Measurements from ENCODE around the gene CAPN1.
"Not testable (repeated sequence)": the region's sequence is repeated elsewhere in the genome, so short reads cannot be mapped to it uniquely, and the experiment has no call there.

The CAPN1 gene

DNA sequence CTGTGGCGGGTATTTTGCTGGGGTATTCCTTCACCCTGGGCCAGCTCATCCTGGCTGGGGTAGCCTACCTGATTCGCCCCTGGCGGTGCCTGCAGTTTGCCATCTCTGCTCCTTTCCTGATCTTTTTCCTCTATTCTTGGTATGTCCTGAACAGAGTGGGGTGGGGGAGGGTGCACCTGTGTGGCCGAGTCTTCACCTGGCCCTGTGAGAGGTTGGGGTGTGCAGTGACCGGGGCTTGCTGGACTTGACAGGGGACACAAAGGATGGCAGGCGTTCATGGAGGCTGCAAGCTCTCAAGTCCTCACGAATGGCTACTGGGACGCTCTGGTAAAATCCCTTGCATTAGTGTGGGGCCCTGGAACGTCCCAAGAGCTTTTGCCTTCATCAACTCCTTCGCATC, 39.3 kb downstream of the CAPN1 start:
- DNase-seq, result no peak

DNA sequence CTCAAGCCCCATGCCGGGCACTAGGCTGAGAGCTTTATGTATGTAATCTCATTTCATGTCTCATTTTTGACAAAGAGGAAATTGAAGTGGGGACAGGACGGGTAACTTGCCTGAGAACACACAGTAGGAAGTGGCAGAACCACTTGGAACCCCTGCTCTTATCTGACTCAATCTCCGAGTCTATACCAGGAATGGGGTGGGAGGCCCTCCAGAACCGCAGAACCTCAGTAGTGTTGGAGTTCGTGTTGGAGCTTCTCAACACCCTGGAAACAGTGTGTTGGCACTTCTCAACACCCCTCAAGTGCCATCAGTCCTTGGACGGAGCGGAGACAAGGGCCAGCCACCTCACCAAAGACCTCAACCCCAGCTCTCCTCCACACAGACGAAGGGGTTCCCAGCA, 41.3 kb downstream of the CAPN1 start:
- DNase-seq, result no peak

DNA sequence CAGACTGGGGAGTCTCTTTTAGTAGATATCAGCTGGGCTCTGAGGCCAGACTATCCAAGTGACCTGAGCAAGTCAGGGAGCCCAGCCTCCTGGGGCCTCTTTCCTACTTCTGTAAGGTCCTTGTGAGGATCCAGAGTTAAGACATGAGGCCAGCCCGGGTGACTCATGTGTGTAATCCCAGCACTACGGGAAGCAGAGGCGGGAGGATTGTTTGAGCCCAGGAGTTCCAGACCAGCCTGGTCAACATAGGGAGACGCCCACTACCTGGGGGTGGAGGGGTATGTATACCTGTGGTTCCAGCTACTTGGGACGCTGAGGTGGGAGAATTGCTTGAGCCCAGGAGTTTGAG, 43.2 kb downstream of the CAPN1 start:
- no peak for DNase-seq

DNA sequence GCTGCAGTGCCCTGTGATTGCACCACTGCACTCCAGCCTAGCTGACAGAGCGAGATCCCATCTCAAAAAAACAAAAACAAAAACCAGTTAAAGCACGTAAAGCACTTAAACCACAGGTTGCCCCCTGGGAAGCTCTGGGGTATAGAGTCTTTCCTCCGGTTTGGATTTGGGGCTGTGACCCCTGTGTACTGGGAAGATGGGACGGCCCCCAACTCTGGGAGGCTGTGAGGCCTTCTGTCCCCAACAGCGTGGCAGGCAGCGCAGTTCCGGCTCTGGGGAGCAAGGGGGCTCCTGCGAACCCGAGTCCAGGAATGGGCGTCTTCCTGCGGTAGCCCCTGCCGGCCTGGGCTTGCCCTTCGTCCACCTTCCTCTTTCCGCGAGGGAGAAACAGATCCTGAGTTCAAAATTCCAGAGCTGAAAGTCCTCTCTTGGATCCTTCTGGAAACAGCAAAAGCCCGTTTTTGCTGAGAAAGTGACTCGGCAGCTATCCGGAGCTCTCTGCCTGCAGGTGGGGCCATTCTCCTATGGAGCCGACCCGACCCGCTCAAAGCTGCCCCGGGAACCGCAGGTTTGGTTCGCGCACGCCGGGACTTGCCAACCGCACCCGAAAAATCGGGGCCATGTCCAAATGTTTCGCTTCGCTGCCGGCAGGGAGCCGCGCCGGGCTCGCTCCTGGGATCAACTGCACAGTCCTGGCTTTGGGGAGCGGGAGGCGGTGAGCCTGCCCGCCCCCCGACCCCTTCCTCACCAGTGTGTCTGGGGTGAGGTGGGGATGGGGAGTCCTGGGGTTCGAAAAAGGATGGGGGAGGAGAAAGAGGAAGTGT, 43.8 kb downstream of the CAPN1 start:
- no peak for DNase-seq

DNA sequence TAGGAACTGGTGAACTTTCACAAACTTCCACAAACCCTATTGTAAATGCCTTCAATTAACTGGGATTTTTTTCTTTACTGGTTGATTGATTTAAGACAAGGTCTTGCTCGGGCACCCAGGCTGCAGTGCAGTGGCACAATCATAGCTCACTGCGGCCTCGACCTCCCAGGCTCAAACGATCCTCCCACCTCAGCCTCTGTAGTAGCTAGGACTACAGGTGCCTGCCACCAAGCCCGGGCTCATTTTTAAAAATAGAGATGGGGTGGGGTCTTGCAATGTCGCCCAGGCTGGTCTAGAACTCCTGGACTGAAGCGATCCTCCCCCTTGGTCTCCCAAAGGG, 44.3 kb downstream of the CAPN1 start:
- DNase-seq, result no peak

DNA sequence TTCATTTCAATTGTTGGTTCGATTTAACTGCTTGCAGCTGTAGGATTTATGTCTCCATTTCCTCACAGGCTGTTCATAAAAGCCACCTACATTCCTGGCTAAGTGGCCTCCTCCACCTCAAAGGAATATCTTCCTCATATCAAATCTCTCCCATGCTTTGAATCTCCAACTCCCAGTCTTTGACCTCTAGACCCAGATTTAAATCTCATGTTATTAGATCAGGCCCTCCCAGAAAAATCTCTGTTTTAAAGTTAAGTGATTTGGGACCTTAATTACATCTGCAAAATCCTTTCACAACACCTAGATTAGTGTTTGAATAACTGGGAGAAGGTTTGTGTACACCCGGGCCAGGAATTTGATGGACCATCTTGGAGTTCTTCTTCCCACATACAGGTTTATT, 46.2 kb downstream of the CAPN1 start:
- no peak for DNase-seq

DNA sequence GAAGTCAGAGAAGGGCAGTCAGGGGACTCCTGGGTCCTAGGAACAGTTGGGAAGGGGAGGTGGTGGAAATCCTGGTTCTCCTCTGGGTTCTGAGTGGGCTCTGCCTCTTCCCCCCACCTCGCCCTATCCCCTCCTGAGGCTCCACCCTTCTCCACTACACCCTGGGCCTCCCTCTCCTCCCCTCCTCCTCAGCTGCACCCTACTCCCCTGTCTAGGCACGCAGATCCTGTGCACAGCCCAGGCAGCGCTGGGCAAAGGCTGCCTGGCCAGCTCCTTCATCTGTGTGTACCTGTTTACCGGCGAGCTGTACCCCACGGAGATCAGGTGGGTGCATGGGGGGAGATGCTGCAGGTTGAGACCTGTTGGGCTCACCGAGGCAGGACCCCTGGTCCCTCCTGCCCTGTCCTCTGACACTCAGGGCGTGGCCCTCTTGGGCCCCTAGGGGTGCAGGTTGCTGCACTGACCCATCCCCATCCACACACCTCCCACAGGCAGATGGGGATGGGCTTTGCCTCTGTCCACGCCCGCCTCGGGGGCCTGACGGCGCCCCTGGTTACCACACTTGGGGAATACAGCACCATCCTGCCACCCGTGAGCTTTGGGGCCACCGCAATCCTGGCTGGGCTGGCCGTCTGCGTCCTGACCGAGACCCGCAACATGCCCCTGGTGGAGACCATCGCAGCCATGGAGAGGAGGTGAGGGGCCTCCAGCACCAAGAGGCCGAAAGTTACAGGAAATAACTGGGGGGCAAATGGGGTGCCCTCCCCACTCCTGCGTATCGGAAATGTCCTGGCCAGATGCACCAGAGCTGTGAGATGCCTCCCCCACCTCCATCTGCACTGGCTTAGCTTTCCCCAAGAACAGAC, 54.7 kb downstream of the CAPN1 start:
- no peak for DNase-seq

DNA sequence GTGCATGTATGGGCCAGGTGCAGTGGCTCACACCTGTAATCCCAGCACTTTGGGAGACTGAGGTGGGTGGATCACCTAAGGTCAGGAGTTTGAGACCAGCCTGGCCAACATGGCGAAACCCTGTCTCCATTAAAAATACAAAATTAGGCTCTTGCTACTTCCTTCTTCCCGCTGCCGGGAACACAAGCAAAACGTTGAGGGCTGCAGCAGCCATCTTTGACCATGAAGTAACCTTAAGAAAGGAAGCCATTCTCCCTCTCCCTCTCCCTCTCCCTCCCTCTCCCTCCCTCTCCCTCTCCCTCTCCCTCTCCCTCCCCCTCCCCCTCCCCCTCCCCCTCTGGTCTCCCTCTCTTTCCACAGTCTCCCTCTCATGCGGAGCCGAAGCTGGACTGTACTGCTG, 56.6 kb downstream of the CAPN1 start:
- DNase-seq, result not testable (repeated sequence)

DNA sequence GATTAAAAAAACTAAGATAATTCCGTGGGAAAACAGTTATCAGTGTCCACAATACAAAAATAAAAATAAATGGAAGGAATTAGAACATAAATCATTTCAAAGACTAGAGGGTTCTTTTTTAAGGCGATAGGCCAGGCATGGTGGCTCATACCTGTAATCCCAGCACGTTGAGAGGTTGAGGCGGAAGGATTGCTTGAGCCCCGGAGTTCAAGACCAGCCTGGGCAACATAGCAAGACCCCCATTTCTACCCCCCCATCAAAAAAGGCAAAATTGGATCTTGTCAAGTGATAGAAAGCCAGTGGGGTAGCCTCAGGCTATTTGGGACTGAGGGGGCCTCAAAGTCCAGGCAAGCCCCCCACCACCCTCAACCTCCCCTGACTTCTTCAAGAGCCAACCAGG, 59.4 kb downstream of the CAPN1 start:
- no peak for DNase-seq

DNA sequence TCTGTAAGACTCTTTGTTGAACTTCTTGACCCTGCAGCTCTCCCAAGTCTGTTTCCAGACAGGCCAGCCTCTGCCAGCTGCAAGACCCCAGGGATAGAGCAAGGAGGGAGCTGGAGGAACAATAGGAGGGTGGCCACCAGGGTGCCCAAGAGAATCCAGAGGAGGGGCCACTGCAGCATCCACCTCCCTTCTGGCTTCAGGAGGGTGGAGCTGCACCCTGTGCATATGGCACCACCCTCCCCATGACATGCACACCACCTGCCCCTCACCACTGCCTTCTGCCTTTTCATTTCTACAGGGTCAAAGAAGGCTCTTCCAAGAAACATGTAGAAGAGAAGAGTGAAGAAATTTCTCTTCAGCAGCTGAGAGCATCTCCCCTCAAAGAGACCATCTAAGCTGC, 60.0 kb downstream of the CAPN1 start:
- no peak for DNase-seq

DNA sequence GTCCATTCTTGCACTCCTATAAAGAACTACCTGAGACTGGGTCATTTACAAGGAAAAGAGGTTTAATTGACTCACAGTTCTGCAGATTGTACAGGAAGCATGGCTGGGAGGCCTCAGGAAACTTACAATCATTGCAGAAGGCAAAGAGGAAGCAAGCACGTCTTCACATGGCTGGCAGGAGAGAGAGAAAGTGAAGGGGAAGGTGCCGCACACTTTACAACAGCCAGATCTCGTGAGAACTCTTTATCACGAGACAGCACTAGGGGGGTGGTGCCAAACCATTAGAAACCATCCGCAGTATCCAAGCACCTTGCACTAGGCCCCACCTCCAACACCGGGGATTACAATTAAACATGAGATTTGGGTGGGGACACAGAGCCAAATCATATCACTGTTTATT, 60.7 kb downstream of the CAPN1 start:
- no peak for DNase-seq

DNA sequence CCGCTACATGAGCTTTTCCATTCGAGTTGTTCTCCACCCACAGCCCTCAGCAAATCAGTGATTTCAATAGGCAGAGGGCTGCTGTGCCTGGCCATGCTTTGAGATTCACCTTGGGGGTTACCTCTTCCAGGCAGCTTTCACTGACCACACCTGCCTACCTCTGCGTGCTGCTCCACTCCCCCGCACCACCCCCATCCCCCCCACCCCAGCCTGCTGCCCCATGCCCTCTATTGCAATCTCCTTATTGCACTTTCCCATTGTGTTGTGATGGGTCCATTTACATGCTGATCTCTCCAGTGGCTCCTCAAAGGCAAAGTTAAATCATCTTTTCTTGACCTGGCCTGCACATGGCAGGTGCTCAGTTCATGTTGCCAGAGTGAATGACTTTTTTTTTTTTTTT, 62.1 kb downstream of the CAPN1 start:
- no peak for DNase-seq

DNA sequence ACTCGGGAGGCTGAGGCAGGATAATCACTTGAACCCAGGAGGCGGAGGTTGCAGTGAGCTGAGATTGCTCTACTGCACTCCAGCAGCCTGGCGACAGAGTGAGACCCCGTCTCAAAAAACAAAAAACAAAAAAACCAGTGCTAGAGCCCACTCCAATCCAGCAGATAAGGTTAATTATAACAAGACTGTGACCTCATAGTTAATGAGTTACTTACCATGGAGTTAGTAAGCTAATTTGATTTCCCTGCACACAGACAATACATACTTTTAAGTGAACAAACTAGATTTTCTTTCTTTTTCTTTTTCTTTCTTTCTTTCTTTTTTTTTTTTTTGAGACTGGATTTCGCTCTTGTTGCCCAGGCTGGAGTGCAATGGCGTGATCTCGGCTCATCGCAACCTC, 63.3 kb downstream of the CAPN1 start:
- DNase-seq, result not testable (repeated sequence)

DNA sequence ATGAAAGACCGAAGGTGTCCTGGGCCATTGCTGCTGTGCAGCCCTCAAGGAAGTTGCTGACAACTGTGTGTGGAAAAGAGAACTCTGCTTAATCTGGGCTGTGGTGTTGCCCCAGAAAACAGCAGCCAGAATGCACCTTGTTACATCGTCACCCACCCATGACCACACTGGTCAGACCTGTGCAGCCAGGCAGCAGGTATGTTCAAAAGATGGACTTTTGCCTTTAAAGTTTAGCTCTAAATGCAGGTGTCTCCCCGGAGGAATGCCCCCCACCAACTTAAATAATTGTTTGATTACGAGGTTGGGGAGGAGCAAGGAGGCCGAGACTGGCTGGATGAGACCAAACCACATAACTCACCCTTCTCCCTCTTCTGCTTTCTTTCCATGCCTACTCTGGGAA, 64.8 kb downstream of the CAPN1 start:
- no peak for DNase-seq

DNA sequence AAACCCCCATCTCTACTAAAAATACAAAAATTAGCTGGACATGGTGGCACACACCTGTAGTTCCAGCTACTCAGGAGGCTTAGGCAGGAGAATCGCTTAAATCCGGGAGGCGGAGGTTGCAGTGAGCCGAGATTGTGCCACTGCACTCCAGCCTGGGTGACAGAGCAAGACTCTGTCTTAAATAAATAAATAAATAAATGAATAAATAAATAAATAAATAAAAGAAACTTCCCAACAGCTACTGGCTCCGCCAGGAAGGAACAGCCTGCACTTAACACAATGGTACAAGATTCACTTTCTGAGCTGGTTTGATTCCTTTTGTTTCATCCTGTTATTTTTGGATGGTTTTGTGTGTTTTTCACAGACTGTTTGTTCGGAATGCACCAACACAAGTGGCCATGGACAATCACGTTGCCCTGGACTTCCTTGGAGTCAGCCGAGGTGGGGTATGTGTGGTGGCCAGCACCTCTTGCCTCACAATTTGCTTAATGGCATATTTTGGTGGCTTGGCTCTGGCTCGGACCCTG, 66.5 kb downstream of the CAPN1 start:
- DNase-seq, result not testable (repeated sequence)

DNA sequence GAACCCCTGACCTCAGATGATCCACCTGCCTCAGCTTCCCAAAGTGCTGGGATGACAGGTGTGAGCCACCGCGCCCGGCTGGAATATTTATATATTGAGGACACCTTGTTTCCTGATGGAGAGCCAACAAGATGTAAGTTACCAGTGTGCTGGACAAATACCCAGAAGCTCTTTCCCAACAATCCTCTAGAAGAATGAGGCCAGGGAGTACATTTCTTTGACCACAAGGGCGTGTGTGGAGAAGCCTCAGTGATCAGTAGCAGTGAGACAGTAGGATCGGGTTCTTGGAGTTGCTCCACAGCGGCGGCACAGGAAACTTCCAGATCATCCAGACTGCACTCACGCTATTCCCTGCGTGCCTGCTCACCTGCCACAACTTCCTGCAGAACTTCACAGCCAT, 69.7 kb downstream of the CAPN1 start:
- no peak for DNase-seq

DNA sequence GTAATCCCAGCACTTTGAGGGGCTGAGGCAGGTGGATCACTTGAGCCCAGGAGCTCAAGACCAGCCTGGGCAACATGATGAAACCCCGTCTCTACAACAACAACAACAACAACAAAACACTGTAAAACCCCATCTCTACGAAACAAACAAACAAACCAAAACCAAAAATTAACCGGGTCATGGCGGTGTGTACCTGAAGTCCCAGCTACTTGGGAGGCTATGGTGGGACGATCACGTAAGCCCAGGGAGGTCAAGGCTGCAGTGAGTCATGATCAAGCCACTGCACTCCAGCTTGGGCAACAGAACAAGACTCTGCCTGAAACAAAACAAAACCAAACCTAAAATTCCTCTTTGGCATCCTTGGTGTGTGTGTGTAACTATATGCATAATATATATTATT, 73.0 kb downstream of the CAPN1 start:
- no peak for DNase-seq

DNA sequence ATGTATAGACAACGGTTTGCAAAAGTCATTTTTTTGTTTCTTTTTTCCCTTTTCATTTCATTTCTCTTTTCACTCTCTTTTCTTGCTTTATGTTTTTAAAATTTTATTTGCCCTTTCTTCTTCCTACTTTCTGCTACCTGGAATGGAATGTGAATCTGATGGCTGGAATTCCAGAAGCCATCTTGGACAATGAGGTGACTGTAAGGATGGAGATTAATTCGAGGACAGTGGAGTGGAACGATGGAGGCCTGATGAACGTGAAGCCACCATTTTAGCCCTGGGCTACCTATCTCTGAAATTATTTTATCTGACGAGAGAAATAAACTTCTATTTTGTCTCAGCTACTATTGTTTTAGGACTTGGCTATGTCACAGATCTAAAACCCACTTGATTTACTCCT, 77.3 kb downstream of the CAPN1 start:
- DNase-seq, result no peak

DNA sequence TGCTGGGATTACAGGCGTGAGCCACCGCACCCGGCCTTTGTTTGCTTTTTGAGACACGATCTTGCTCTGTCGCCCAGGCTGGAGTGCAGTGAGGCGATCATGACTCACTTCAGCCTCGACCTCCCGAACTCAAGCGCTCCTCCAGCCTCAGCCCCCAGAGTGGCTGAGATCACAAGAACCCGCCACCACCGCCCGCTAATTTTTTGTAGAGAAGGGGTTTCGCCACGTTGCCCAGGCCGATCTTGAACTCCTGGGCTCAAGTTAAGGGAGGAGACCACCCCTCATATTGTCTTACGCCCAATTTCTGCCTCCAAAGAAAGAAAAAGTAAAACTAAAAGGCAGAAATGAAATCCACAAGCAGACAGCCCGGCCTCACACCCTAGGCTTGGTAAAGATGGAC, 78.6 kb downstream of the CAPN1 start:
- no peak for DNase-seq

DNA sequence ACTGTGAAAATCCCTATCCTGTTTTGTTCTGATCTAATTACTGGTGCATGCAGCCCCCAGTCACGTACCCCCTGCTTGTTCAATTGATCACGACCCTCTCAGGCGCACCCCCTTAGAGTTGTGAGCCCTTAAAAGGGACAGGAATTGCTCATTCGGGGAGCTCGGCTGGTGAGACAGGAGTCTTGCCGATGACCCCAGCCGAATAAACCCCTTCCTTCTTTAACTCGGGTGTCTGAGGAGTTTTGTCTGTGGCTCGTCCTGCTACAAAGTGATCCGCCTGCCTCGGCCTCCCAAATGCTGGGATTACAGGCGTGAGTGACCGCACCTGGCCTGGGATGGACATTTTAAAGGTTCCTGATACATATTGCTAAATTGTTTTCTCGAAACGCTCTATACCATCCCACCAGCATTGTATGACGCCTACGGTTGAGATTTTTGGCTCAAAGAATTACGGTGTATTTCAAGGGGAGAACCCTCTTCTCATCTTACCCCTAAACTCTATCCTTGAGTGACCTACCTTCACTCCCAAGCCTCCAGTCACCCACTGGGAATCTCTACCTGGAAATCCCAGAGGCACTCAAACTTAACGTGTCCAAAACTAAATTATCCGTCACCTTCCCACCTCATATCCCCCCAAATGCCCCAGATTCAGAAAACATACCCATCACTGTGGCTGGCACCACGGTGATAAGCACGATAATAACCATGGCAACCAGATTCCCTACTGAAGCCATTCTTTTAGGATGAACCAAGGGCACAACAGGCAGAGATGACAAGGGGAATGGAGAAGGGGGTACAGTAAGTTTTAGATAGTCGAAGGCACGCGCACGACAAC, 79.2 kb downstream of the CAPN1 start:
- DNase-seq, result no peak

Data from activated CD4-positive, CD25-positive, alpha-beta regulatory T cell treated with anti-CD3 and anti-CD28 coated beads, Interleukin-2, amount 50 U/mL, for 72 hours (primary cell).